Kidney (tissue), 14 donors: Measurements from ENCODE around the gene KIF24. TPM values are rescaled to one million over a fixed set of nuclear protein-coding genes. Genes with fewer than 3 reads are reported as not detected.

ENCODE experiments used
- DNase-seq, 5 donors: peaks; one replicate each; pipeline ENCODE4 v3.0.0-alpha.2; 2013 to 2020
- FAIRE-seq: peaks from 2 replicates; lab custom pipeline; 2012; peaks lifted over from hg19 to GRCh38; lab: Jason Lieb, UNC
- H3K27ac ChIP-seq, 2 donors: one replicate each; pipeline ENCODE4 v1.7.0; 2013; ENCODE audit warnings: low read depth in 2 of 2, low read length in 2 of 2, inconsistent platforms in 1 of 2
- H3K27me3 ChIP-seq: one replicate; pipeline ENCODE4 v1.7.1; 2013; ENCODE audit warnings: low read length, inconsistent platforms; ENCODE audit not compliant: control insufficient read depth, insufficient read depth
- H3K36me3 ChIP-seq, 3 donors: one replicate each; pipeline versions ENCODE4 v1.7.0 to v1.7.1; 2013; ENCODE audit warnings: low read length in 3 of 3, control low read depth in 1 of 3, inconsistent platforms in 1 of 3; ENCODE audit not compliant: insufficient read depth in 3 of 3, control insufficient read depth in 2 of 3
- H3K4me1 ChIP-seq, 3 donors: one replicate each; pipeline versions ENCODE4 v1.7.0 to v1.7.1; 2013; ENCODE audit warnings: low read length in 3 of 3, inconsistent platforms in 1 of 3, low read depth in 1 of 3; ENCODE audit not compliant: control insufficient read depth in 2 of 3, insufficient read depth in 2 of 3
- H3K4me3 ChIP-seq, 3 donors: one replicate each; pipeline versions ENCODE4 v1.7.0 to v1.8.1; 2013; ENCODE audit warnings: low read length in 3 of 3, control low read depth in 1 of 3, inconsistent platforms in 1 of 3
- H3K9ac ChIP-seq, 3 donors: one replicate each; pipeline versions ENCODE4 v1.7.0 to v1.7.1; 2013; ENCODE audit warnings: low read length in 3 of 3, control low read depth in 1 of 3, inconsistent platforms in 1 of 3
- H3K9me3 ChIP-seq, 3 donors: one replicate each; pipeline versions ENCODE4 v1.7.0 to v1.7.1; 2013; ENCODE audit warnings: low read length in 3 of 3, control low read depth in 1 of 3, inconsistent platforms in 1 of 3; ENCODE audit not compliant: control insufficient read depth in 2 of 3, insufficient read depth in 1 of 3
- CTCF ChIP-seq: IDR thresholded peaks from 3 replicates; pipeline ENCODE4 v1.5.1; 2012; ENCODE audit warnings: mild to moderate bottlenecking, moderate library complexity, borderline replicate concordance; ENCODE audit not compliant: insufficient read depth; ENCODE audit errors: extremely low read depth
- intact Hi-C: fragments of 100-400 bp; cut with DNase I; formaldehyde crosslinking; loops from one replicate; pipeline ENCODE4 v1.11.1; 2022
- polyA plus RNA-seq: library from polyadenylated mRNA; stranded (reverse); fragments of 350-450 nt; fragmentation: Illumina TruSeq; extraction: RNeasy Lipid Tissue Mini Kit (QIAGEN cat#74804); gene quantifications from one replicate; pipeline ENCODE4 v1.2.3, GENCODE V29; 2014; ENCODE audit warnings: low read depth, low replicate concordance; ENCODE audit not compliant: insufficient read depth
- total RNA-seq: library from RNA; stranded (reverse); fragmentation: NEBNext Ultra II Directional; extraction: Animal tissue kit (Norgen Biotek cat#: 25700); gene quantifications from one replicate; pipeline ENCODE4 v1.2.1, GENCODE V29; 2021
- donor health status: control.
- donor health status: control.
- donor health status: control.
- donor health status: control.
- donor health status: control.
- donor health status: DM: yes; HTN: yes; CAD: no.
- donor health status: Normal renal cell carcinoma (clear cell type).

The KIF24 gene
- total and polyA plus RNA-seq, 2 donors from 2014 or later = 0.58 to 2.8 TPM

GRCh38 chr9:34334916-34335315, 5.8 kb upstream of the KIF24 start:
- FAIRE-seq = no peak
- H3K4me1 ChIP-seq = peaks cover 0 to 4% (median 2%) of the 10 kb centered on the region in 3 donors
- no peak for DNase-seq
- H3K27me3 ChIP-seq = no peaks in the 10 kb centered on the region
- no peak for TF ChIP-seq CTCF
- no peaks in the 10 kb centered on the region for H3K9me3 ChIP-seq
- no peak overlapping the region for H3K4me3 ChIP-seq
- H3K9ac ChIP-seq = no peak overlapping the region
- intact Hi-C loops = no loop called here
- peaks cover 3 to 8% (median 7%) of the 10 kb centered on the region in 3 donors for H3K36me3 ChIP-seq
- no peak overlapping the region for H3K27ac ChIP-seq

GRCh38 chr9:34334337-34334824, 5.3 kb upstream of the KIF24 start:
- no peak overlapping the region for H3K4me3 ChIP-seq
- no peak overlapping the region for H3K9ac ChIP-seq
- TF ChIP-seq CTCF = no peak
- no peak for FAIRE-seq
- DNase-seq = no peak
- H3K4me1 ChIP-seq = peaks cover 0 to 4% (median 2%) of the 10 kb centered on the region in 3 donors
- no peaks in the 10 kb centered on the region for H3K9me3 ChIP-seq
- H3K36me3 ChIP-seq = peaks cover 3 to 8% (median 7%) of the 10 kb centered on the region in 3 donors
- no peaks in the 10 kb centered on the region for H3K27me3 ChIP-seq
- no peak overlapping the region for H3K27ac ChIP-seq
- intact Hi-C loops = no loop called here

GRCh38 chr9:34333836-34334235, 4.8 kb upstream of the KIF24 start:
- Histone ChIP-seq H3K36me3 (peaks cover 0 to 3% (median 2%) of the 10 kb centered on the region in 3 donors), H3K4me3 (no peak overlapping the region), H3K9me3 (no peaks in the 10 kb centered on the region), H3K9ac (no peak overlapping the region), H3K27ac (no peak overlapping the region), H3K4me1 (peaks cover 0 to 4% (median 2%) of the 10 kb centered on the region in 3 donors), H3K27me3 (no peaks in the 10 kb centered on the region)
- intact Hi-C loops = no loop called here
- no peak for DNase-seq
- FAIRE-seq = no peak
- no peak for TF ChIP-seq CTCF
